SU-DHL-6 (cell line): ENCODE measurements around the gene CCT5.

Experiments
- H2AFZ ChIP-seq: fragments of 200-600 bp; sonication (generic); 2 replicates; pipeline ENCODE4 v1.6.1; 2014; ENCODE audit warnings: low read depth, mild to moderate bottlenecking, moderate library complexity, mixed read lengths, antibody characterized with exemption, low read length; ENCODE audit not compliant: severe bottlenecking
- H3F3A ChIP-seq: fragments of 200-600 bp; shearing (Covaris generic); 2 replicates; pipeline ENCODE4 v1.6.0; 2016; ENCODE audit warnings: antibody characterized with exemption, mild to moderate bottlenecking; ENCODE audit not compliant: insufficient read depth
- H3K27ac ChIP-seq: fragments of 200-600 bp; sonication (generic); 2 replicates; pipeline ENCODE4 v1.5.1; 2016; ENCODE audit warnings: low read depth, mild to moderate bottlenecking, low read length, moderate library complexity, mixed read lengths
- H3K27me3 ChIP-seq: fragments of 200-600 bp; sonication (generic), shearing (Covaris generic); 2 replicates; pipeline ENCODE4 v1.6.0; 2014; ENCODE audit warnings: mild to moderate bottlenecking, low read length
- H3K36me3 ChIP-seq: fragments of 200-600 bp; sonication (generic); 2 replicates; pipeline ENCODE4 v1.6.1; 2014; ENCODE audit warnings: mild to moderate bottlenecking, low read length, mixed read lengths
- H3K4me2 ChIP-seq: fragments of 300-600, 200-600 bp; shearing (Covaris generic), sonication (generic); 2 replicates; pipeline ENCODE4 v1.6.0; 2014; ENCODE audit warnings: low read length, low read depth, mild to moderate bottlenecking; ENCODE audit not compliant: poor library complexity, severe bottlenecking
- H3K4me3 ChIP-seq: fragments of 200-600 bp; sonication (generic); 2 replicates; pipeline ENCODE4 v1.5.1; 2014; ENCODE audit warnings: antibody characterized with exemption, low read length, mild to moderate bottlenecking, mixed read lengths; ENCODE audit not compliant: insufficient read depth, poor library complexity, severe bottlenecking
- H3K79me2 ChIP-seq: fragments of 200-600 bp; sonication (generic); 2 replicates; pipeline ENCODE4 v1.6.1; 2014; ENCODE audit warnings: mild to moderate bottlenecking, low read length, moderate library complexity; ENCODE audit not compliant: insufficient read depth
- H3K9ac ChIP-seq: fragments of 200-600 bp; sonication (generic); 2 replicates; pipeline ENCODE4 v1.7.0; 2014; ENCODE audit warnings: mild to moderate bottlenecking, low read length
- H3K9me2 ChIP-seq: fragments of 200-600 bp; sonication (generic); replicated peaks from 2 replicates; pipeline ENCODE4 v1.6.1; 2014; ENCODE audit warnings: low read length; ENCODE audit not compliant: insufficient read depth
- H3K9me3 ChIP-seq: fragments of 200-600 bp; sonication (generic); 2 replicates; pipeline ENCODE4 v1.6.1; 2014; ENCODE audit warnings: low read length, mixed read lengths; ENCODE audit not compliant: insufficient read depth
- H4K20me1 ChIP-seq: fragments of 200-600 bp; sonication (generic); 2 replicates; pipeline ENCODE4 v1.6.1; 2014; ENCODE audit warnings: low read depth, mild to moderate bottlenecking, antibody characterized with exemption, low read length, moderate library complexity, mixed read lengths
- CTCF ChIP-seq: fragments of 200-600 bp; sonication (generic); IDR thresholded peaks from one replicate; pipeline ENCODE4 v1.5.1; 2017; ENCODE audit warnings: antibody characterized with exemption, mild to moderate bottlenecking, low read length, moderate library complexity; ENCODE audit not compliant: insufficient read depth, poor library complexity, severe bottlenecking
- EZH2phosphoT487 ChIP-seq: fragments of 200-600 bp; sonication (generic), shearing (Covaris generic); conservative IDR thresholded peaks from 2 replicates; pipeline ENCODE4 v1.6.1; 2018; ENCODE audit warnings: mild to moderate bottlenecking, antibody characterized with exemption, low read length, moderate library complexity, mixed read lengths

CCT5 gene

DNA sequence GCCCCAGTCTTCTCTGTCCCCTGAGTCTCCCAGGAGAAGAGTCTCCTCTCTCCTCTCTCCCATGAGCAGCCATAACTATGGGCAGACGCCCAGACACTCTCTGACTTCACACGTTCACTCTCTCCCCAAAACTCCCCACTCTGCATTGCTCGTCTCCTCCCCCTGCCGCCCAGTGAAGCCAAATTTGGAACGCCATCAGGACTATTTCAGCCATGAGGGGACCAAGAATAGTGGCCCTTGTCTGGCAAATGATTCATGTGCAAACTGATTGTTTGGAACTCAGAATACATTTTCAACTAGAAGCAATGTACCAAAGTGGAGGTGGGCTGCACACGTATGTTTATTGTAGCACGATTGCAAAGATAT is 36.8 kb downstream of the CCT5 start:
- Histone ChIP-seq H2AFZ (no peak overlapping the region), H3K27ac (no peak overlapping the region), H3K4me2 (no peak overlapping the region), H3K27me3 (no peaks in the 10 kb centered on the region), H4K20me1 (no peaks in the 10 kb centered on the region), H3K4me3 (no peak overlapping the region), H3K9me3 (no peaks in the 10 kb centered on the region), H3K9me2 (no peaks in the 10 kb centered on the region), H3F3A (0 out of 2 replicates have a peak, but pooled peaks cover 3% of the 10 kb centered on the region), H3K9ac (no peak overlapping the region), H3K79me2 (no peaks in the 10 kb centered on the region), H3K36me3 (no peaks in the 10 kb centered on the region)
- TF ChIP-seq CTCF (no peak), EZH2phosphoT487 (no peak)

- Histone ChIP-seq H2AFZ (no peak overlapping the region), H3K27ac (no peak overlapping the region), H3K9ac (no peak overlapping the region), H3K79me2 (no peaks in the 10 kb centered on the region), H3K4me3 (no peak overlapping the region), H3K27me3 (no peaks in the 10 kb centered on the region), H3F3A (0 out of 2 replicates have a peak, but pooled peaks cover 3% of the 10 kb centered on the region), H4K20me1 (no peaks in the 10 kb centered on the region), H3K9me2 (no peaks in the 10 kb centered on the region), H3K4me2 (peak overlapping the region; percentile 45), H3K9me3 (no peaks in the 10 kb centered on the region), H3K36me3 (no peaks in the 10 kb centered on the region)
- TF ChIP-seq EZH2phosphoT487: no peak
- TF ChIP-seq CTCF: no peak
Measured at GRCh38 chr5:10288592-10289219, 38.6 kb downstream of the CCT5 start.

DNA sequence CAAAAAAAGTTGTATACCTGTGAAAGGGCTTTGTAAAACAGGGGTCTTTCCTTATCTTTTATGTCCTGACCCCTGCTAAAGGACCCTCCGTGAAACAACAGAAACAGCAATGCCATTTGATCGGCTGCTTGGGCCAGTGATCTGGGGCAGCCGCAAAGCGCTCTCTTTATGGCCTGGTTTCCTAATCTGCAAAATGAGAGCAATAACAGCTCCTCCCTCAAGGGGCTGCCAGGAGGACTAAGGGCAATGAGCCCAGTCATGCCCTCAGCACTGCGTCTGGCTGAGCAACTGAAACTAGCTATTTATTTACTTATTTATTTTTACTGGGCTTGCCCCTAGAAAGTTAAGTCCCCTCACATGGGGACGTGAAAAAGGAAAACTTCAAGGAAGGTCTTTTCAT is 39.3 kb downstream of the CCT5 start:
- Histone ChIP-seq H3F3A (0 out of 2 replicates have a peak, but pooled peaks cover 3% of the 10 kb centered on the region), H3K27ac (no peak overlapping the region), H3K27me3 (no peaks in the 10 kb centered on the region), H3K9me3 (no peaks in the 10 kb centered on the region), H4K20me1 (no peaks in the 10 kb centered on the region), H2AFZ (no peak overlapping the region), H3K36me3 (no peaks in the 10 kb centered on the region), H3K79me2 (no peaks in the 10 kb centered on the region), H3K4me2 (no peak overlapping the region), H3K4me3 (no peak overlapping the region), H3K9me2 (no peaks in the 10 kb centered on the region), H3K9ac (no peak overlapping the region)
- no peak for TF ChIP-seq CTCF
- no peak for TF ChIP-seq EZH2phosphoT487
